ENCODE measurements around the gene PARD3B.
"Not testable (repeated sequence)": the region's sequence is repeated elsewhere in the genome, so short reads cannot be mapped to it uniquely, and the experiment has no call there.

Gene PARD3B

DNA sequence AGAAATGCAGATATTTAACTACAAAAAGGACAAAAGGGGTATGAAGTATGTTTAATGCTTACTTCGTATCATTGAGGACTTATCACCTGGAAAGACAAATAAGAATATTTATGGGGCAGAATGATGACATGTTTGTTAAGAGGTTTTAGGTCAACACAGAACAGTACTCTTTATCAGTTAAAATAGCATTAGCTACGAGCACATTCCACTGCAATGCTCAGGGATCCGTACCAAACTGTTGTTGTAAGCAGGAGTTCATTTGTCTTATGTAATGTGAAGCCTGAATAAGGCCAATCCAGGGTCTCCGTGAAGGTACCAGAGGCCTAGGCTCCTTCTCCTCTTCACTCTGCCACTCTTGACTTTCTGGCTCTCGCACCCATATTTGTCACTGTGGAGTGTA is 671.3 kb downstream of the PARD3B start:
- no peak for DNase-seq

GRCh38 chr2:205217004-205217403 is 671.7 kb downstream of the PARD3B start:
- no peak for DNase-seq

DNA sequence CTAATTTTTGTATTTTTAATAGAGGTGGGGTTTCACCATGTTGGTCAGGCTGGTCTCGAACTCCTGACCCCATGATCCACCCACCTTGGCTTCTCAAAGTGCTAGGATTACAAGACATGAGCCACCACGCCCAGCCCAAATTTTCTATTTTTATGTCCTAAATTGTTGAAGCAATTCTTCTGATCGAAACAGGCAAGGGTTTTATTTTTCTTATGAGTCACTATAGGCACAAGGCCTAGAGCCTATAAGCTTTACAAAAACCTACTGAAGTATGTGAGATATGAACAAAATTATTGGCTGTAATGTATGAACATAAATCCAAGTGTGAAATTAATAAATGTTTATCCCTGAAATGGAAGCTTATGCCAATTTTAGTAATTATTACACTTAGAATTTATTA is 672.8 kb downstream of the PARD3B start:
- no peak for DNase-seq

- DNase-seq, result not testable (repeated sequence)
Observed at GRCh38 chr2:205218816-205219215, 673.5 kb downstream of the PARD3B start.

DNA sequence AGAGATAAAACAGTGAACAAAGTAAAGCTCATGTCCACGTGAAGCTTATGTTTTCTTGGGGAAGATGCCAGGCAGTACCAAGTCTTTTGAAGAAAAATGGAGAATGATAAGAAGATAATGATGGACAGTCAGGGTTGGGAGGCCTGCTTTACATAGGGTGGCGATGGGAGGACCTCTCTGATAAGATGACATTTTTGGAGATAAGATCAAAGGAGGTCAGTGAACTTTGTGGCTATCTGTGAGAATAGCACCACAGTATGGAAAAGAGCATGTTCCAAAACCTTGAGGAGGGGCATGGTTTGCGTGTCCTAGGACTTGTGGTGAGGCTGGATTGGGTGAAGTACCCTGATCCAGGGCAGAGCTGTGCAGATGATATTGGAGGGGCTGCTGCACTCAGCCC is 675.3 kb downstream of the PARD3B start:
- DNase-seq, result no peak

DNA sequence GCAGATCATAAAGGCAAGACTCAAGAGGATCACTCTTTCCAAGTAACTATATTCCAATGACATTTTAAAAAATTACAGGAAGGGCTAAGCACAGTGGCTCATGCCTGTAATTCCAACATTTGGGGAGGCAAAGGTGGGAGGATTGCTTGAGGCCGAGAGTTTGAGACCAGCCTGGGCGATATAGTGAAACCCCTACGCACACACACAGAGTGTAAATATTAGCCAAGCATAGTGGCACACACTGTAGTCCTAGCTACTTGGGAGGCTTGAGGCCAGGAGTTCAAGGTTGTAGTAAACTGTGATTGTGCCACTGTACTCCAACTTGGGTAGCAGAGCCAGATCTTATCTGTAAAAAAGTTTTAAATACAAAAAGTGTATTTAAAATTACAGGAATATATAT is 686.8 kb downstream of the PARD3B start:
- no peak for DNase-seq

- DNase-seq, result no peak
Observed at GRCh38 chr2:205235434-205235833, 690.2 kb downstream of the PARD3B start.

DNA sequence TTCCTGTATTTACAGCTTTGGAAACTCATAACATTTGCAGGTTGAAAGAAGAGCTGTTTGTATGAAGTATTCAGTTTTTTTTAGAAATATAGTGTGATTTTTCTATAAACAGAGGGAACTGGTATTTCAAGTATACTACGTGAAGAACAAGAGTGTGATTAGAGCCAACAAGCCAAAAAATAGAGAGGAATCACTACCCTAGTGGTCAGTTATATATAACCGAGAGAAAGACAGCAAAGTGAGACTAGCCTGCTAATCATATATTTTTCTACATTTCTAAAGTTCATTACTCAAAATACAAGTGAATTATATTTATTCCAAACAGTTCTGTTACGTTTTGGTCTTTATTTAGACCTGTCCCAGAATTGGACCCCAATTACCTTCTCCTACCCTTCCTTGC is 692.2 kb downstream of the PARD3B start:
- DNase-seq, result no peak

GRCh38 chr2:205245001-205245400 is 699.7 kb downstream of the PARD3B start:
- no peak for DNase-seq

GRCh38 chr2:205245652-205246051 is 700.4 kb downstream of the PARD3B start:
- DNase-seq, result no peak

DNA sequence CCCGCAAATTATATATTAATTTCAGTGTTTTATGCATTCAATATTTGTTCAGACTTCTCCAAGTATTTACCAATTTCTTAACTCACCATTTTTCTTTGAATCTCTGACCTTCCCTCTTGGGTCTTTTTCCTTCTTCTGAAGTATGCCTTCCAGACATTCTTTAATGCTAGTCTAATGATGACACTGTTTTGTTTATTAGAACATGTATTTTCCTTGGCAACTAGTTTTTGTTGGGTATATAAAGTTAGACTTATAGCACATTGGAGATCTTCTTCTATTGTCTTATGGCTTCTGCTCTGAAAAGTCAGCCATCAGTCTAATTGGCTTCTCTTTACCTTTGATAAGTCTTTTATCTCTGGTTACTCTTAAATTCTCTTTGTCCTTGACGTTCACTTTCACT is 713.8 kb downstream of the PARD3B start:
- no peak for DNase-seq

DNA sequence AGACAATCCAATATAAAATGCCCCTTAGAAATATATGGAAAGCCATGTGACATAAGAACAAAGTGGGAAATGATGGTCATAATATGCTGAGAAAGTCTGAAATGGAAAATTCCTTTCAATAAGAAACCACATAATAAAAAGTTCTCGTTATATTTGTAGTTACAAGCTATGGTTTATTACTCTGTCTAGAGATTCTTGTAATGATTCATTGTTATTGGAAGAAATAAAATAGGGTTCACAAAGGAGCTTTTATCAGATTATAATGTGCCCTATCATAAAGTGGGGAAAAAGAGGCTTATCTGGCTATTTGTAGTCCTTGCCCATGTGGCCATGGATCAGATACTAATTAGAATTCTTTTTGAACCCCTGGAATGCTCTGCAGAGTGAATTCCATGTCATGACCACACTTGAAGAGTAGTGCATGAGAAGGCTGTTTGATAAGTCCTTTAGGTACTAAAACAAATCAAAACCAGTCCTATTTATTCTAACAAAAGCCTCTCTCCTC is 716.3 kb downstream of the PARD3B start:
- DNase-seq, result no peak

DNA sequence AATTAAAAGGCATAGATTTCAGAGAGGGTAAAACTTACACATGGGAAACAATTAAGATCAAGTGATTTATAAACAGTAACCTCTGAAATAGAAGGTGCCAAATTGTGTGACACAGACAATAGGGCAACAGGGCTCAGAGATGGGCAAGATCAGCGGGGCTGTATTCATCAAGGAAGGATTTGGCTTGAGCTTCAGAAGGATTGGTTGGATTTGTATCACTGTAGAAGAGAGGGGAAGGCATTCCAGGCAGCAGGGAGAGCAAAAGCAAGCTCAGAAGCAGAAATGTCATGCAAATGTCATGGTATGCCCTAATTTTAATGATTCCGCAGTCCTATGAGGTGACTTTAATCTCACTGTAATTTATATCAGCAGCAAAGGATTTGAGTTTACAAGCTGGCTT is 722.0 kb downstream of the PARD3B start:
- DNase-seq, result no peak

DNA sequence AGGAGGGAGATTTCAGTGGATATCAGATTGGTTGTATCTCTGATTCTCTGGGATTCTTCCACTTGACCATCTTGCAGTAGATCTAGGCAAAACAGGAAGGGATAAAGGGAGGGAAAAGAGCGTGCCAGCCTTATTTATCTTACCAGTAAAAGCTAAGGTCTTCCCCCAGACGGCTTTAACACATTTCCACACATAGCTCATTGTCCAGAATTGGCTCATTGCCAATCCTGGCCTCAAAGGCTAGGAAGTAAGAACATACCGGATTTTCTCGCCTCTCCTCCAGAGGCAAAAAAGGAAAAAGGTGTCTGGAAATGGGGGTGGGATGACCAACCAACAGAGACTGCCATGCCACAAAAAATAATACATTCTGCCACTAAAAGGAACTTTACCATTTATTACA is 725.4 kb downstream of the PARD3B start:
- DNase-seq, result no peak

DNA sequence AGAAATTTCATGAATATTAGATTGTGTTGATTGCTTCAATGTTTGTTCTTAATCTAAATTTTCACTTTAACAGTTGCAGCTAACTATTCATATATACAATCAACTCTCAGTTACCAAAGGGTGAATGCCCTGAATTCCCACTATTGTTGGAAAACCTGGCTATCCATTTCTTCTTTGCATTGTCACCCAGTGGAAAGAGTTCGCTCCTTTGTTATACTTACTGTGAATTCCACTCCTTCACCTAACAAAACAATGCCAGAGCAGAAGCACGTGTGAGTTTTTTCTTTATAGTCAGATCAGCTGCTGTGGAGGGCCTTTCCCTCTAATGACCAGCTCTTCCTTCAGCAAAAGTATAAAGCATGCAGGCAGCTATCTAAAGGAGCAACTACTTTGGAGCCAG is 727.9 kb downstream of the PARD3B start:
- DNase-seq, result no peak

- DNase-seq, result no peak
Observed at GRCh38 chr2:205273627-205274026, 728.4 kb downstream of the PARD3B start.

DNA sequence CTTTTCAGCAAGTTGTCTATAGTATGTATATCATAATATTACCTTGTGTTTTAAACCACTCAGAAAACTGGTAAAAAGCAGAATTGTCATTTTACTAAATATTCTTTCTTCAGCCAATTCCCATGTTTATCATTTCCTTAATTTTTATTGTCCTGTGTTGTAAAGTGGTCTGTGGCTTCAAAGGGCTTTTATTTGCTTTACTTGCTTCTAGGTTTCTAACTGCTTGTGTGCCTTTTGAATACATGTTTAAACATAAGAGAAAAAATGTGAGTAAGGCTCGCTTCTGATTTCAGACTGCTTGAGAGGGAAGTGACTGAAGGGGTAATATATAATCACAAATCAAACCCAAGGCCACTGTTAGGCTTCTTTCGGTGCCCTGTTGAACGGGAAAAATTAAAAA is 729.5 kb downstream of the PARD3B start:
- DNase-seq, result no peak

DNA sequence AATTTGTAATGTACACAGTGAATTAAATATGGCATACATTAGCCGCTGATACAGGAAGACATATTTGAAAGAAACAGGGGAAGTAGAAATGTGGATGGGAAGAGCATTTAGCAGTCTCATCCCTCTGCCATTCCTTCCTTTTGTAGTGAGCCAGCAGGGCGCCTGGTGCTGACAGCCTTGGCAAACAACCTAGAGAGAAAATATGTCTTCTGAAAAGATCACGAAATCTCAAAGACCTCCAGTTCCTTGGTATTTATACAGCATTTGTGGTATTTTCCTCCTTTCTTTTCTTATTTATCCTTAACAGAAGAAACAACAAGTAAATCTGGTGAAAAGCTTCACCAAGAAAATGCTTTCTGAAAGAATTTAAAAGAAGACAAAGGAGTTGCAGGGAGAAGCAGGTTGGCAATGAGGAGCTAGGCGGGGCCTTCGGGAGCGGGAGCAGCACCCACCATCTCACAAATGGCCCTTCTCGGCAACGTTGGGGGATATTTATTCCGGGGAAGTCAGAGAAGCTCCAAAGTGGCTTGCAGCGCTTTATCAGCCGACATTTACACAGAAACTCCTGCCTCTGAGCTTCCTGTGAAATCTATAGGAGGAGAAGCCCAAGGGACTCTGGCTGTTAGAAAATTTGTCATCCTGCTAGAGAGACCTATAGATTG is 731.0 kb downstream of the PARD3B start:
- no peak for DNase-seq

- no peak for DNase-seq
Observed at GRCh38 chr2:205280596-205281236, 735.4 kb downstream of the PARD3B start.

DNA sequence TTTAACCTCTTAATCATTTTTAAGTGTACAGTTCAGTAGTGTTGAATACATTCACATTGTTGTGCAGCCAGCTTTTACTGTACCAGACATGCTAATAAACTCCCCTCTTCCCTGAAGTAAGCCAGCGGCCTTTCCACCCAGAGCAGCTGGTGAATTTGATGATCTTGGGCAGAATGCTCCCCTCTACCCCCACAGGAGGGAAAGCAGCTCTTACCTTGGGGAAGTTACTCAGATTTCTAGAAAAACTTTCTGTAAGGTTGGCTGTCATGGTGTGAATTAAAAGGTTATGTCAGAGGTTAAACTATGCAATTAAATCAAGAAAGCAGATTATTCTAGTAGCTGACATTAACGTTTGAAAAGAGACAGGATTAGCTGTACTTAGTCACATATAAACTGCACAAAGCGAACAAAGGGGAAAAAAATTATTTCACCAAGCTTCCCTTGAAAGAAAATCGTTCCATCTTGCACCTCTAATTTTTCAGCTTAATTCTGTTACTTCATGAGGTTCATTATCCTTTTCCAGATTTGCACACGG is 738.5 kb downstream of the PARD3B start:
- no peak for DNase-seq

DNA sequence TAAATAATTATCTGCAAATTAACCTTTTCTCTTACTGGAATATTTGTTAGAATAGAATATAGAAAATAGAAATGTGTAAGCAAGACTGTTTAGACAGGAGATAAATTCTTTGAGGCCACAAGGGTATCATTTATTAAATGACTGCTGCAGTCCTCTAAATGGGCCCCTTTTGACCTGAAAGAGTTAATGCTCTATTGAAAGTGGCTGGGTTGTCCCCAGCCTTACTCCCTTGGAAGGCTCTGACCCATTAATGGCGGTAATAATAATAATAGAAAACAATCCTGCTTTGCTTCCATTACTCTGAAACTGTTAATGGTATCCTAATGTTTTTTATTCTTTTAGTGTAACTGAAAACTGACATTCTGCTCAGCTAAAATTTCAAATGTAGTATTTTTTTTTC is 739.1 kb downstream of the PARD3B start:
- no peak for DNase-seq

GRCh38 chr2:205287316-205287715 is 742.0 kb downstream of the PARD3B start:
- DNase-seq, result no peak

DNA sequence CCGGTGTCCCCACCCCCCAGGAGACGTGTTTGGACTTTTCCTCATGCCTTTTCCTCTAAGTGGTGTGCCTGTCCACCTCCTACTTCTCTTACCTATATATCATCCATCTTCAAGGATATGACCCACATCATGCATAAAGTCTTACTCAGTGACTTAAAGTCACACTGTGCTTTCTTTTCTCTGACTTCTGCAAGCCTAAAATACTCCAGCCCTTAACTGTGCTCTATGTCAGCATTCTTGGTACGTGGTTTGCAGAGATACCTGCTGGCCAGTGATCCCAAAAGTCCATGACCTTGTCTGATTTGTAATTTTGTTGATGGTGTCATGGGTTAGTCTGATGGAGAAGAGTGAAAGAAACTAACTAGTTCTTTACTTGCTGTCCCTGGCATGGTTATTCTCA is 743.4 kb downstream of the PARD3B start:
- DNase-seq, result no peak

- DNase-seq, result no peak
Observed at GRCh38 chr2:205290299-205290698, 745.0 kb downstream of the PARD3B start.
